HEK293T (cell line): Measurements from ENCODE around the gene GZMM.

Source experiments
- CTCF ChIA-PET: fragments of 350-600 bp; formaldehyde crosslinking; extraction: SDS; loops from one replicate; lab custom pipeline; 2021; ENCODE audit warnings: antibody characterized with exemption, inconsistent platforms; lab: Yijun Ruan, JAX
- POLR2A ChIA-PET: fragments of 350-600 bp; formaldehyde crosslinking; extraction: SDS; loops from one replicate; lab custom pipeline; 2020; ENCODE audit warnings: antibody characterized with exemption, inconsistent platforms; lab: Yijun Ruan, JAX
- DNase-seq: peaks from one replicate; pipeline ENCODE4 v3.0.0; 2012; ENCODE audit warnings: mixed read lengths; ENCODE audit errors: extremely low spot score
- ARNT ChIP-seq: fragments of 450-650 bp; IDR thresholded peaks from 2 replicates; pipeline ENCODE4 v1.6.1; 2017; ENCODE audit warnings: mild to moderate bottlenecking
- BHLHE40 ChIP-seq: fragments of 450-650 bp; IDR thresholded peaks from 2 replicates; pipeline ENCODE4 v1.6.1; 2016; ENCODE audit warnings: mild to moderate bottlenecking, moderate library complexity, borderline replicate concordance
- CTBP1 ChIP-seq: fragments of 450-650 bp; IDR thresholded peaks from 2 replicates; pipeline ENCODE4 v1.6.1; 2016; ENCODE audit warnings: borderline replicate concordance
- ELF4 ChIP-seq: fragments of 450-650 bp; IDR thresholded peaks from 2 replicates; pipeline ENCODE4 v1.6.1; 2017; ENCODE audit warnings: antibody characterized with exemption
- FOXA1 ChIP-seq: fragments of 450-650 bp; IDR thresholded peaks from 2 replicates; pipeline ENCODE4 v1.6.1; 2016; ENCODE audit warnings: mild to moderate bottlenecking
- FOXK2 ChIP-seq: fragments of 450-650 bp; IDR thresholded peaks from 2 replicates; pipeline ENCODE4 v1.6.1; 2016; ENCODE audit warnings: mild to moderate bottlenecking
- FOXM1 ChIP-seq: fragments of 450-650 bp; IDR thresholded peaks from 2 replicates; pipeline ENCODE4 v1.6.1; 2017; ENCODE audit warnings: mild to moderate bottlenecking, borderline replicate concordance
- HDGF ChIP-seq: fragments of 450-650 bp; IDR thresholded peaks from 2 replicates; pipeline ENCODE4 v1.6.1; 2017; ENCODE audit warnings: antibody characterized with exemption, borderline replicate concordance
- L3MBTL2 ChIP-seq: fragments of 450-650 bp; conservative IDR thresholded peaks from 2 replicates; pipeline ENCODE4 v1.6.1; 2016; ENCODE audit warnings: mild to moderate bottlenecking
- LEF1 ChIP-seq: fragments of 450-650 bp; IDR thresholded peaks from 2 replicates; pipeline ENCODE4 v1.6.1; 2017; ENCODE audit warnings: mild to moderate bottlenecking, borderline replicate concordance
- NFRKB ChIP-seq: fragments of 450-650 bp; IDR thresholded peaks from 2 replicates; pipeline ENCODE4 v1.6.1; 2016; ENCODE audit warnings: mild to moderate bottlenecking, moderate library complexity
- SP1 ChIP-seq: fragments of 450-650 bp; IDR thresholded peaks from 2 replicates; pipeline ENCODE4 v1.6.1; 2017
- SUZ12 ChIP-seq: fragments of 450-650 bp; IDR thresholded peaks from 2 replicates; pipeline ENCODE4 v1.6.1; 2016; ENCODE audit warnings: mild to moderate bottlenecking
- TARDBP ChIP-seq: fragments of 450-650 bp; IDR thresholded peaks from 2 replicates; pipeline ENCODE4 v1.6.1; 2016
- ZNF384 ChIP-seq: fragments of 450-650 bp; IDR thresholded peaks from 2 replicates; pipeline ENCODE4 v1.6.1; 2016
- TF ChIP-seq, protein P1 (sequence below): fragments of 450-650 bp; IDR thresholded peaks from 2 replicates; pipeline ENCODE4 v1.6.1; 2016

The GZMM gene

GRCh38 chr19:579111-579841 lies 35.4 kb downstream of the GZMM start:
- CTCF ChIA-PET, result no interaction called here
- POLR2A ChIA-PET, result no interaction called here
- TF ChIP-seq ZNF384 (no peak), FOXK2 (no peak), TARDBP (no peak), CTBP1 (no peak), SP1 (no peak)
- TF ChIP-seq, protein P1, sequence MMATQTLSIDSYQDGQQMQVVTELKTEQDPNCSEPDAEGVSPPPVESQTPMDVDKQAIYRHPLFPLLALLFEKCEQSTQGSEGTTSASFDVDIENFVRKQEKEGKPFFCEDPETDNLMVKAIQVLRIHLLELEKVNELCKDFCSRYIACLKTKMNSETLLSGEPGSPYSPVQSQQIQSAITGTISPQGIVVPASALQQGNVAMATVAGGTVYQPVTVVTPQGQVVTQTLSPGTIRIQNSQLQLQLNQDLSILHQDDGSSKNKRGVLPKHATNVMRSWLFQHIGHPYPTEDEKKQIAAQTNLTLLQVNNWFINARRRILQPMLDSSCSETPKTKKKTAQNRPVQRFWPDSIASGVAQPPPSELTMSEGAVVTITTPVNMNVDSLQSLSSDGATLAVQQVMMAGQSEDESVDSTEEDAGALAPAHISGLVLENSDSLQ, result no peak
- DNase-seq, result no peak

GRCh38 chr19:579842-580155 lies 35.9 kb downstream of the GZMM start:
- DNase-seq, result no peak
- ChIA-PET CTCF (no interaction called here), POLR2A (no interaction called here)
- no peak for TF ChIP-seq NFRKB
- TF ChIP-seq, protein P1, result no peak

- no peak for DNase-seq
- no peak for TF ChIP-seq SP1
- TF ChIP-seq FOXM1, result no peak
- TF ChIP-seq L3MBTL2, result no peak
- no peak for TF ChIP-seq SUZ12
- TF ChIP-seq HDGF, result no peak
- no peak for TF ChIP-seq BHLHE40
- no peak for TF ChIP-seq CTBP1
- no peak for TF ChIP-seq ARNT
- TF ChIP-seq, protein P1, result no peak
- no peak for TF ChIP-seq ELF4
- TF ChIP-seq LEF1, result no peak
- no peak for TF ChIP-seq ZNF384
- no peak for TF ChIP-seq FOXA1
- no peak for TF ChIP-seq NFRKB
- TF ChIP-seq FOXK2, result no peak
- no peak for TF ChIP-seq TARDBP
- POLR2A ChIA-PET, result no interaction called here
Measured at GRCh38 chr19:580274-580835, 36.5 kb downstream of the GZMM start.

GRCh38 chr19:581399-582111 lies 37.7 kb downstream of the GZMM start:
- TF ChIP-seq HDGF, result no peak
- no peak for TF ChIP-seq CTBP1
- TF ChIP-seq FOXK2, result no peak
- no peak for TF ChIP-seq FOXM1
- no peak for TF ChIP-seq SP1
- TF ChIP-seq ARNT, result no peak
- TF ChIP-seq L3MBTL2, result no peak
- TF ChIP-seq ELF4, result no peak
- TF ChIP-seq, protein P1, result no peak
- TF ChIP-seq NFRKB, result no peak
- TF ChIP-seq FOXA1, result no peak
- TF ChIP-seq BHLHE40, result no peak
- TF ChIP-seq SUZ12, result no peak
- no peak for TF ChIP-seq LEF1
- no peak for TF ChIP-seq ZNF384
- no peak for TF ChIP-seq TARDBP
- no peak for DNase-seq
- CTCF ChIA-PET, result no interaction called here
- POLR2A ChIA-PET, result no interaction called here

More at GRCh38 chr19:580274-580835, 36.5 kb downstream of the GZMM start:
- CTCF ChIA-PET, result no interaction called here

GRCh38 chr19:582497-583197 lies 38.8 kb downstream of the GZMM start:
- CTCF ChIA-PET, result no interaction called here

More at GRCh38 chr19:582497-583197, 38.8 kb downstream of the GZMM start:
- POLR2A ChIA-PET, result no interaction called here
- TF ChIP-seq LEF1 (no peak), SUZ12 (no peak), ZNF384 (no peak), HDGF (no peak), ELF4 (no peak), CTBP1 (no peak), TARDBP (no peak), FOXK2 (no peak), SP1 (no peak), FOXA1 (no peak), ARNT (no peak), BHLHE40 (no peak)
- DNase-seq, result no peak
